ENCODE data around the gene LBX1. TPM values are rescaled to one million over a fixed set of nuclear protein-coding genes. Genes with fewer than 3 reads are reported as not detected.

The LBX1 gene, protein sequence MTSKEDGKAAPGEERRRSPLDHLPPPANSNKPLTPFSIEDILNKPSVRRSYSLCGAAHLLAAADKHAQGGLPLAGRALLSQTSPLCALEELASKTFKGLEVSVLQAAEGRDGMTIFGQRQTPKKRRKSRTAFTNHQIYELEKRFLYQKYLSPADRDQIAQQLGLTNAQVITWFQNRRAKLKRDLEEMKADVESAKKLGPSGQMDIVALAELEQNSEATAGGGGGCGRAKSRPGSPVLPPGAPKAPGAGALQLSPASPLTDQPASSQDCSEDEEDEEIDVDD
- total RNA-seq = not detected

DNA sequence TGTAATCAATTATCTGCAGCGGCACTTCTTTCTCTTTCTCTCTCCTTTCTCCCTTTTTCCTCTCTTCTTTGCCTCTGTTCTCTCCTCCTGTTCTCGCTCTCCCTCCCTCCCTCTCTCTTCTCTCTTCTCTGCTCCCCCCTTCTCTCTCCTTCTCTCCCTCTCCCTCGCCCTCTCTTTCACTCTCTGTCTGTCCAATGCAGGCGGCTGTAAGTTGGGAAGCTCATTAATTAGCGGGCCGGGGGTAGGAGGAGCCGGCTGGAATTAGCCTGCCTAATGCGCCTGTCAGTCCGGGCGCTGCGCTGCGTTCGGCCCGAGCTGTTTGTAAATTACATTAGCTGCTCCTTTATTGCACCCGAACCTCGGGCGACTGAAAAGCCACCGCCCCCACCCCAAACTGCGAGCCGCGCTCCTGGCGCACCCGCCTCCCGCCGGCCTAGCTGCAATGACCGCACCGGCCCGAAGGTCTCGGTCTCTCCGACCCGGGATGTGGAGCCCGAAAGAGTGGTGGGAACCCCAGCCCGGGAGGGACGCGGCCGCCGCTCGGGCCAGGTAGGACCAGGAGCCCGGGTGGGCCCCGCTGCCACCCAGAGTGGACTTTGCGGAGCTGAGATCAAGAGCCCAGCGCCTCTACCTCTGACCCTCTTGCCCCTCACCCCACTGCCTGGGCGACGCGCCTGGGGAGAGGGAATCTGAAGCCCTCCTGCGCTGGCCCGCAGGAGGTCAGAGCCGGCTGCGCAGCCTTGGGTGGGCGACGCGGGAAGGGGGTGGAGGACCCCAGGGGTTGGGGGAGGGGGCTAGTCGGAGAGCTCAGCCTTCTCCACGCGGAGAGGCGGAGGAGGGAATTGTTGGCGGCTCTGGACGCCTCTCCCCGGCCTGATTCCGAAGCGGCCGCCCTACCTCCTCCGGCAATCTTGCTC lies at the start of gene LBX1:
TSS of gene LBX1 (minus strand) at position 198 of the 917 bp plus-strand sequence. CDS start 648 bp downstream, outside the sequence.
- no peak for DNase-seq (ENCODE audit: low spot score in 2 of 2)
- no peak within 1 kb of the TSS for H3K27ac ChIP-seq
- peaks cover 58% of the 10 kb centered on the region for H3K4me1 ChIP-seq
- H3K4me3 ChIP-seq = peak within 1 kb of the TSS; percentile 33
- peaks cover 100% of the 10 kb centered on the region for H3K27me3 ChIP-seq
- TF ChIP-seq POLR2AphosphoS5 (IDR thresholded peaks at IDR 0.05) = no peak
- H3K36me3 ChIP-seq = no peaks in the 10 kb centered on the region
- 5% methylated on average over 18 of the region's 63 CpGs for WGBS
- no peaks in the 10 kb centered on the region for H3K9me3 ChIP-seq

- 78% methylated on average over 4 of the region's 4 CpGs for WGBS
- TF ChIP-seq EP300 (IDR thresholded peaks at IDR 0.05) = no peak
- TF ChIP-seq POLR2AphosphoS5 (IDR thresholded peaks at IDR 0.05) = no peak
- TF ChIP-seq POLR2A (IDR thresholded peaks at IDR 0.05) = no peak
- Histone ChIP-seq H3K27me3 (peaks cover 38% of the 10 kb centered on the region), H3K4me1 (no peaks in the 10 kb centered on the region), H3K9me3 (no peaks in the 10 kb centered on the region), H3K36me3 (no peaks in the 10 kb centered on the region), H3K4me3 (no peak overlapping the region), H3K27ac (no peak overlapping the region)
- no peak for DNase-seq (ENCODE audit: low spot score in 2 of 2)
Measured at GRCh38 chr10:101273741-101274140, 44.5 kb upstream of the LBX1 start.

DNA sequence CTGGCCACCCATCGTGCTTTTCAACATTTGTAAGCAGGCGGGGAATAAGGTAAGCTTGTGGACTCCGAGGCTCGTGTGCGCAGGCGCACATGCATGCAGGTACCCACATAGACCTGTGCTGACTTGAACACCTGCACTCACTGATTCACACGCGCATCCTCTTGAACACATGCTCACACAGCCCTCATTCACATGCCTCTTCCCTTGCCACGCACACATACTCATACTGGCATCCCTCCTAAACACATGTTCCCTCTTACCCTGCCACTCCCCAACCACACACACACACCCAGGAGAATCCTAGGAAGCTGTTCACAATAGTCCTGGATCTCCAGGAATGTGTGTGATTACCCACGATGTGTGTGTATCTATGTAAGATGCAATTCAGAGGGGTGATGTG lies 44.1 kb upstream of the LBX1 start:
- Histone ChIP-seq H3K9me3 (no peaks in the 10 kb centered on the region), H3K36me3 (no peaks in the 10 kb centered on the region), H3K4me1 (no peaks in the 10 kb centered on the region), H3K27me3 (peaks cover 38% of the 10 kb centered on the region), H3K4me3 (no peak overlapping the region), H3K27ac (no peak overlapping the region)
- WGBS = 61% methylated on average over 10 of the region's 10 CpGs
- TF ChIP-seq POLR2A (IDR thresholded peaks at IDR 0.05) = no peak
- TF ChIP-seq, protein P1, sequence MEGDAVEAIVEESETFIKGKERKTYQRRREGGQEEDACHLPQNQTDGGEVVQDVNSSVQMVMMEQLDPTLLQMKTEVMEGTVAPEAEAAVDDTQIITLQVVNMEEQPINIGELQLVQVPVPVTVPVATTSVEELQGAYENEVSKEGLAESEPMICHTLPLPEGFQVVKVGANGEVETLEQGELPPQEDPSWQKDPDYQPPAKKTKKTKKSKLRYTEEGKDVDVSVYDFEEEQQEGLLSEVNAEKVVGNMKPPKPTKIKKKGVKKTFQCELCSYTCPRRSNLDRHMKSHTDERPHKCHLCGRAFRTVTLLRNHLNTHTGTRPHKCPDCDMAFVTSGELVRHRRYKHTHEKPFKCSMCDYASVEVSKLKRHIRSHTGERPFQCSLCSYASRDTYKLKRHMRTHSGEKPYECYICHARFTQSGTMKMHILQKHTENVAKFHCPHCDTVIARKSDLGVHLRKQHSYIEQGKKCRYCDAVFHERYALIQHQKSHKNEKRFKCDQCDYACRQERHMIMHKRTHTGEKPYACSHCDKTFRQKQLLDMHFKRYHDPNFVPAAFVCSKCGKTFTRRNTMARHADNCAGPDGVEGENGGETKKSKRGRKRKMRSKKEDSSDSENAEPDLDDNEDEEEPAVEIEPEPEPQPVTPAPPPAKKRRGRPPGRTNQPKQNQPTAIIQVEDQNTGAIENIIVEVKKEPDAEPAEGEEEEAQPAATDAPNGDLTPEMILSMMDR (IDR thresholded peaks at IDR 0.05) = no peak
- no peak for TF ChIP-seq EP300 (IDR thresholded peaks at IDR 0.05)
- TF ChIP-seq POLR2AphosphoS5 (IDR thresholded peaks at IDR 0.05) = no peak
- no peak for DNase-seq (ENCODE audit: low spot score in 2 of 2)

DNA sequence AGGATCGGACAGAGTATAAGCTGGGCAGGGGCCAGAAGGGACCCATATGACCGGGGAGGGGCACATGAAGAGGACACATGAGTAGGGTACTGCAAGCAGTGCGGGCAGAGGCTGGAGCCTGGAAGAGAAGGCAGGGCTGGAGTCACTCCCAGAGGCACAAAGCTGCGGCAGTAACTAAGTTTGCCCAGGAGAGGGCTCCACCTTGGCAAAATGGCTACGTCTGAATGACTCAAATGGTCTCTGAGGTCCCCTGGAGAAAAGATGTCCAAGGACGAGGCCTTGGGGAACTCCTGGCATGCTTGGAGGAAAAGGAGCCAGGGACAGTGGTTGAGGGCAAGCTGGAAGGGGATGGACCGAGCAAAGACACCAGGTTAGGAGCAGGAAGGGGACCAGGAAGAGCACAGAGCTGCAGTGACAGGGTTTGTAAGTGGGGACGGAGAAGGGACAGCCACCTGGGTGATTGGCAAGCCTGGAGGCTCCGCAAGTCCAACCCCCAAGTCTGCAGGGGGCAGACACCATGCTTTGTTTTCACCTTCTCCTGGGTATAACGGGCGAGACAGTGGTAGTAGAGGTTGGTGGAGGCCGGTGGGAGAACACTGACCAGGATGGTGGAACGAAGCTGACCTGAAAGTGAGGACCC lies 43.1 kb upstream of the LBX1 start:
- no peaks in the 10 kb centered on the region for H3K4me1 ChIP-seq
- H3K4me3 ChIP-seq = no peak overlapping the region
- H3K36me3 ChIP-seq = no peaks in the 10 kb centered on the region
- WGBS = 46% methylated on average over 13 of the region's 13 CpGs
- TF ChIP-seq, protein P1 (IDR thresholded peaks at IDR 0.05) = peak; percentile 7 to 77
- TF ChIP-seq POLR2AphosphoS5 (IDR thresholded peaks at IDR 0.05) (no peak), POLR2A (IDR thresholded peaks at IDR 0.05) (no peak), EP300 (IDR thresholded peaks at IDR 0.05) (no peak)
- H3K27ac ChIP-seq = no peak overlapping the region
- no peaks in the 10 kb centered on the region for H3K9me3 ChIP-seq
- H3K27me3 ChIP-seq = peaks cover 38% of the 10 kb centered on the region
- no peak for DNase-seq (ENCODE audit: low spot score in 2 of 2)

- Histone ChIP-seq H3K4me3 (no peak overlapping the region), H3K27me3 (peaks cover 32% of the 10 kb centered on the region), H3K27ac (no peak overlapping the region), H3K4me1 (no peaks in the 10 kb centered on the region), H3K9me3 (no peaks in the 10 kb centered on the region), H3K36me3 (no peaks in the 10 kb centered on the region)
- WGBS = 74% methylated on average over 3 of the region's 3 CpGs
- no peak for TF ChIP-seq POLR2A (IDR thresholded peaks at IDR 0.05)
- no peak for TF ChIP-seq POLR2AphosphoS5 (IDR thresholded peaks at IDR 0.05)
- no peak for DNase-seq (ENCODE audit: low spot score in 2 of 2)
Measured at GRCh38 chr10:101270763-101271162, 41.5 kb upstream of the LBX1 start.

GRCh38 chr10:101267776-101268175 lies 38.5 kb upstream of the LBX1 start:
- Histone ChIP-seq H3K9me3 (no peaks in the 10 kb centered on the region), H3K27ac (no peak overlapping the region), H3K36me3 (no peaks in the 10 kb centered on the region), H3K27me3 (peaks cover 48% of the 10 kb centered on the region), H3K4me3 (no peak overlapping the region), H3K4me1 (no peaks in the 10 kb centered on the region)
- TF ChIP-seq POLR2AphosphoS5 (IDR thresholded peaks at IDR 0.05) (no peak), POLR2A (IDR thresholded peaks at IDR 0.05) (no peak), EP300 (IDR thresholded peaks at IDR 0.05) (no peak)
- TF ChIP-seq, protein P1 (IDR thresholded peaks at IDR 0.05) = no peak
- DNase-seq (ENCODE audit: low spot score in 2 of 2) = no peak
- WGBS = 80% methylated on average over 4 of the region's 4 CpGs
